ENCODE results near the gene GBGT1. TPM values are rescaled to one million over a fixed set of nuclear protein-coding genes. Genes with fewer than 3 reads are reported as not detected.

The GBGT1 gene
- total and polyA plus RNA-seq, 2 of the 4 experiments (the other 2 are of a cell fraction), result 1.8 to 3.2 TPM

GRCh38 chr9:133111808-133112662, 51.7 kb downstream of the GBGT1 start (continued):
- no peak for TF ChIP-seq SMC3 (IDR thresholded peaks at IDR 0.05; ENCODE audit: low read depth, low read length)

- no peak overlapping the region for H3K27ac ChIP-seq (ENCODE audit: insufficient read depth, low read length)
- ChIA-PET CTCF (interaction anchor here (1.0 kb wide), 1 partner anchor 9 kb away, joined by 3 read pairs; no protein-coding TSS in a partner anchor), POLR2A (ENCODE audit: unreplicated experiment) (no interaction called here)
- H4K5ac ChIP-seq (ENCODE audit: low read depth, low read length), result no peak overlapping the region
- no peak overlapping the region for H2AK5ac ChIP-seq (ENCODE audit: low read depth, low read length)
- dilution Hi-C loops (cut with HindIII; ENCODE audit: low sequenced_read_pairs, unreplicated experiment), result no loop called here
- no peak overlapping the region for H2BK120ac ChIP-seq (ENCODE audit: low read depth, low read length)
- peaks cover 4 to 35% of the 10 kb centered on the region in 2 experiments for H3K79me1 ChIP-seq (ENCODE audit: low read depth in 1 of 2, low read length in 2 of 2)
- no peaks in the 10 kb centered on the region for H3K27me3 ChIP-seq (ENCODE audit: control insufficient read depth, insufficient read depth, low read length)
- H3K9me3 ChIP-seq (ENCODE audit: control insufficient read depth, insufficient read depth, low read length), result no peaks in the 10 kb centered on the region
- H4K20me1 ChIP-seq (ENCODE audit: insufficient read depth, low read length), result peaks cover 40% of the 10 kb centered on the region
- H3K4me2 ChIP-seq (ENCODE audit: low read depth, low read length), result no peak overlapping the region
- H3K14ac ChIP-seq (replicated peaks; ENCODE audit: low read depth, low read length), result no peak overlapping the region
- no peak overlapping the region for H4K91ac ChIP-seq (ENCODE audit: insufficient read depth, low read depth, low read length)
- no peak overlapping the region for H2BK20ac ChIP-seq (ENCODE audit: low read depth, low read length)
- H2BK5ac ChIP-seq (ENCODE audit: low read depth, low read length, poor library complexity, severe bottlenecking), result no peak overlapping the region
- H3K4me1 ChIP-seq (ENCODE audit: control insufficient read depth, insufficient read depth, low read length), result peaks cover 19% of the 10 kb centered on the region
- peaks cover 45% of the 10 kb centered on the region for H3K36me3 ChIP-seq (ENCODE audit: control insufficient read depth, insufficient read depth, low read length)
- H3K4me3 ChIP-seq (ENCODE audit: insufficient read depth, low read depth, low read length), result no peak overlapping the region
- H3K23ac ChIP-seq (ENCODE audit: low read depth, low read length), result no peak overlapping the region
- H3K4ac ChIP-seq (ENCODE audit: low read depth, low read length), result no peak overlapping the region
- no peak for DNase-seq
- no peak overlapping the region for H2AFZ ChIP-seq (replicated peaks; ENCODE audit: low read length, poor library complexity)
- no peak overlapping the region for H3K18ac ChIP-seq (ENCODE audit: low read depth, low read length)
- H2AK9ac ChIP-seq (replicated peaks; ENCODE audit: low read depth, low read length, poor library complexity), result no peak overlapping the region
- BruUV-seq (replicated peaks), result no TSS peak
- H3K9me1 ChIP-seq (ENCODE audit: insufficient read depth, low read length), result peaks cover 3% of the 10 kb centered on the region; the same call in 1 of the 2 replicates
- no peak overlapping the region for H3K9ac ChIP-seq (ENCODE audit: low read depth, low read length)
- H2BK15ac ChIP-seq (ENCODE audit: low read depth, low read length), result no peak overlapping the region
- no peak overlapping the region for H4K8ac ChIP-seq (ENCODE audit: low read depth in 2 of 2, low read length in 2 of 2)
- H3K56ac ChIP-seq (ENCODE audit: extremely low read depth, insufficient read depth, low read length), result no peak overlapping the region
- whole genome bisulfite sequencing, 2 experiments (ENCODE audit: extremely low coverage in 2 of 2, insufficient read length in 1 of 2), result 100% methylated on average over 1 of the region's 18 CpGs; no CpG with 5 or more reads in 1 of the 2 experiments
- in situ Hi-C loops (cut with MboI; ENCODE audit: low sequenced_read_pairs), result loop anchor here (5.0 kb wide), 1 partner anchor 37 kb away; no protein-coding TSS in a partner anchor
- no peak for ATAC-seq (ENCODE audit: low read depth)
- intact Hi-C loops (cut with micrococcal nuclease), result no loop called here
- TF ChIP-seq CEBPB (IDR thresholded peaks at IDR 0.05; ENCODE audit: low read depth, low read length) (no peak), CTCF (conservative IDR thresholded peaks at IDR 0.05; ENCODE audit: low read depth, low read length) (no peak), RCOR1 (IDR thresholded peaks at IDR 0.05; ENCODE audit: insufficient replicate concordance, low read length) (no peak), MAFK (IDR thresholded peaks at IDR 0.05; ENCODE audit: low read depth, low read length) (no peak), MXI1 (IDR thresholded peaks at IDR 0.05; ENCODE audit: borderline replicate concordance, low read depth, low read length) (no peak), RAD21 (IDR thresholded peaks at IDR 0.05; ENCODE audit: low read length) (no peak), BHLHE40 (IDR thresholded peaks at IDR 0.05; ENCODE audit: low read depth, low read length) (no peak), USF2 (IDR thresholded peaks at IDR 0.05; ENCODE audit: low read depth, low read length) (no peak), NFE2L2 (IDR thresholded peaks at IDR 0.05; ENCODE audit: low read depth, low read length) (no peak), FOS (IDR thresholded peaks at IDR 0.05; ENCODE audit: low read depth, low read length) (no peak), MAZ (IDR thresholded peaks at IDR 0.05; ENCODE audit: borderline replicate concordance, low read depth, low read length) (no peak), RFX5 (IDR thresholded peaks at IDR 0.05; ENCODE audit: low read depth, low read length) (no peak)
Observed at GRCh38 chr9:133109931-133110650, 53.6 kb downstream of the GBGT1 start.
